Cardiac muscle cell (in vitro differentiated cells and primary cell): ENCODE data around the gene FRY. TPM values are rescaled to one million over a fixed set of nuclear protein-coding genes. Genes with fewer than 3 reads are reported as not detected.
A peak's percentile ranks its signal among the peaks of the same experiment; 100 is the strongest.

Source experiments
- DNase-seq, 2 donors: peaks; one replicate each; pipeline versions ENCODE4 v3.0.0 to v3.0.0-alpha.2; 2010 to 2017; ENCODE audit warnings: low read depth in 1 of 2, low spot score in 1 of 2
- H3K27ac ChIP-seq: fragments of 200-600 bp; sonication (generic); 2 replicates; pipeline ENCODE4 v1.5.1; 2016
- H3K27me3 ChIP-seq: fragments of 200-600 bp; sonication (generic); 2 replicates; pipeline ENCODE4 v1.6.0; 2016; ENCODE audit warnings: control low read depth
- H3K36me3 ChIP-seq: fragments of 200-600 bp; sonication (generic); 2 replicates; pipeline ENCODE4 v1.5.1; 2016; ENCODE audit warnings: control low read depth
- H3K4me1 ChIP-seq: fragments of 200-600 bp; sonication (generic); 2 replicates; pipeline ENCODE4 v1.8.1; 2017; ENCODE audit warnings: low read depth, mild to moderate bottlenecking, mixed run types
- H3K4me3 ChIP-seq: fragments of 200-600 bp; sonication (generic); 2 replicates; pipeline ENCODE4 v1.5.1; 2016; ENCODE audit warnings: mild to moderate bottlenecking
- H3K9me3 ChIP-seq: fragments of 200-600 bp; sonication (generic); 2 replicates; pipeline ENCODE4 v1.5.1; 2017; ENCODE audit warnings: low read depth, mild to moderate bottlenecking, control low read depth
- polyA plus RNA-seq: library from polyadenylated mRNA; unstranded; fragments of >200 nt; fragmentation: Nextera tagmentation; extraction: Ambion mirVana; gene quantifications from 2 replicates; pipeline ENCODE4 v1.2.1, GENCODE V29; 2016
- total RNA-seq: library from RNA; depleted of rRNA; stranded (reverse); fragments of >200 nt; gene quantifications from 2 replicates; pipeline ENCODE4 v1.2.3, GENCODE V29; 2016
- TF ChIP-seq, protein P1 (sequence below): IDR thresholded peaks from 2 replicates; pipeline ENCODE4 v1.5.1; 2012; ENCODE audit warnings: low read depth, mild to moderate bottlenecking, low read length

FRY gene
- total and polyA plus RNA-seq, 2 experiments from 2014 or later = 2.4 to 13.2 TPM

DNA sequence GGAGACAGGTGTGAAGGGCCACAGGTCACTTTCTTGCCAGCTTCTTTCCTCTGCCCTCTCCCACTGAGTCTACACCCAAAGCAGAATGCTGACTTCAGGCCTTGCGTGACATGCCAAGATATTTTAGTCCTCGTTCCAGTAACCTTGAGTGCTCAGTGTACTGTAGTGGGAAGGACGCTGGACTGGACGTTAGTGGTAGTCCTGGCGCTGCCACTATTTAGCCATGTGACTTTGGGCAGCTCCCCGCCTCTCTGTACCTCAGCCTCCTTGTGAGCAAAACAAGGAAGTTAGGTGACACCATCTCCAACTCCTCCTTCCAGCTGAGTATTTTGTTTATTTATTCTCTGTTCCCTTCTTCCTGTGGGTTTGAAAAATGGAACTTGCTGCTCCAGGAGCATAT lies 86.1 kb downstream of the FRY start:
- no peaks in the 10 kb centered on the region for H3K9me3 ChIP-seq
- TF ChIP-seq, protein P1, sequence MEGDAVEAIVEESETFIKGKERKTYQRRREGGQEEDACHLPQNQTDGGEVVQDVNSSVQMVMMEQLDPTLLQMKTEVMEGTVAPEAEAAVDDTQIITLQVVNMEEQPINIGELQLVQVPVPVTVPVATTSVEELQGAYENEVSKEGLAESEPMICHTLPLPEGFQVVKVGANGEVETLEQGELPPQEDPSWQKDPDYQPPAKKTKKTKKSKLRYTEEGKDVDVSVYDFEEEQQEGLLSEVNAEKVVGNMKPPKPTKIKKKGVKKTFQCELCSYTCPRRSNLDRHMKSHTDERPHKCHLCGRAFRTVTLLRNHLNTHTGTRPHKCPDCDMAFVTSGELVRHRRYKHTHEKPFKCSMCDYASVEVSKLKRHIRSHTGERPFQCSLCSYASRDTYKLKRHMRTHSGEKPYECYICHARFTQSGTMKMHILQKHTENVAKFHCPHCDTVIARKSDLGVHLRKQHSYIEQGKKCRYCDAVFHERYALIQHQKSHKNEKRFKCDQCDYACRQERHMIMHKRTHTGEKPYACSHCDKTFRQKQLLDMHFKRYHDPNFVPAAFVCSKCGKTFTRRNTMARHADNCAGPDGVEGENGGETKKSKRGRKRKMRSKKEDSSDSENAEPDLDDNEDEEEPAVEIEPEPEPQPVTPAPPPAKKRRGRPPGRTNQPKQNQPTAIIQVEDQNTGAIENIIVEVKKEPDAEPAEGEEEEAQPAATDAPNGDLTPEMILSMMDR = no peak
- no peak overlapping the region for H3K27ac ChIP-seq

DNA sequence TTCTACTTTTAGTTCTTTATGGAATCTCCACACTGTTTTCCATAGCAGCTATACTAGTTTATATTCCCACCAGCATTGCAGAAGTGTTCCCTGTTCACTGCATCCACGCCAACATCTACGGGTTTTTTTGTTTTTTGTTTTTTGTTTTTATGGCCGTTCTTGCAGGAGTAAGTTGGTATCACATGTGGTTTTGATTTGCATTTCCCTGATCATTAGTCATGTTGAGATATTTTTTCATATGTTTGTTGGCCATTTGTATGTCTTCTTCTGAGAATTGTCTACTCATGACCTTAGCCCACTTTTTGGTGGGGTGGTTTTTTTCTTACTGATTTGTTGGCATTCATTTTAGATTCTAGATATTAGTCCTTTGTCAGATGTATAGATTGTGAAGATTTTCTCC lies 89.7 kb downstream of the FRY start:
- TF ChIP-seq, protein P1 = no peak
- no peaks in the 10 kb centered on the region for H3K36me3 ChIP-seq
- H3K4me3 ChIP-seq = no peak overlapping the region
- H3K27me3 ChIP-seq = no peaks in the 10 kb centered on the region
- no peak overlapping the region for H3K27ac ChIP-seq
- H3K9me3 ChIP-seq = no peaks in the 10 kb centered on the region
- H3K4me1 ChIP-seq = no peaks in the 10 kb centered on the region
- DNase-seq = no peak

More for the DNA sequence above, 86.1 kb downstream of the FRY start:
- Histone ChIP-seq H3K4me3 (no peak overlapping the region), H3K4me1 (no peaks in the 10 kb centered on the region), H3K36me3 (no peaks in the 10 kb centered on the region), H3K27me3 (no peaks in the 10 kb centered on the region)
- DNase-seq = no peak

DNA sequence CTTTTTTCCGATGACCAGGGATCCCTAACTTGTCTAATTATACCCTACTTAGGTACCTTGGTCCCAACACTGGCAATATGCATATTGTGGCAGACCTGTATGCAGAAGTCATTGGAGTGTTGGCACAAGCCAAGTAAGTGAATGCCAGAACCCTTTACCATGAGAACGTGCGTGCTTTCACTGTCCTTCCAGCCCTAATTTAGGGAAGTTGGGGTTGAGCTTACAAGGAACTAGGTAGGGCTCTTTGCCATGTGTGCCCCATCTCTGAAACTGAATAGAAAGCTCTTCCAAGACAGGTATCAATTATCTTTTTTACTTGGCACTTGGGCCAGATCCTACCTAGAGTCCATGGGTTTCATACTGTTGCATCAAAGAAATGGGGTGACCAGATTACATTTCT lies 93.2 kb downstream of the FRY start:
- no peaks in the 10 kb centered on the region for H3K9me3 ChIP-seq
- H3K4me3 ChIP-seq = no peak overlapping the region
- H3K27ac ChIP-seq = no peak overlapping the region
- no peaks in the 10 kb centered on the region for H3K27me3 ChIP-seq
- no peak for DNase-seq
- no peaks in the 10 kb centered on the region for H3K4me1 ChIP-seq
- TF ChIP-seq, protein P1 = no peak
- no peaks in the 10 kb centered on the region for H3K36me3 ChIP-seq

DNA sequence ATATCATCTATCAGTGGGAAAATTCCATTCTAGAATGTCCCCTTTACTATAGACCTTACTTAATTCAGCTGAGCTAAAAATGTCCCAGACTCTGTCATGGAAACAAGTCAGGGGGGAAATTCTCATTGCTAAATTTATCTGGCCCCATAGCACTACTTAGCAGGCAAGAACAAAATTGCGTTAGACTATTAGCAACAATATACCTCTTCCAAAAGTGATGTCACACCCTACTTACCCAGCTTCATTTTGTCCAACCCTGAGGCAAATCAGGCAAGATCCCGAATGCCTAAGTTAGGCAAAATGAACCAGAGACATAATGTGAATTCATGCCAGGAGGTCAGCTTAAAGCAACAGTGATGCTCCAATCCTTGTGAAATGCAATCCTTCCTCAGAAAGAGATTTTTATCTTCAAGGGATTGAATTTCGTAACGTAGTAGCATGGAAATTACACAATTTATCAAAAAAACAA lies 93.7 kb downstream of the FRY start:
- Histone ChIP-seq H3K9me3 (no peaks in the 10 kb centered on the region), H3K36me3 (no peaks in the 10 kb centered on the region), H3K27me3 (no peaks in the 10 kb centered on the region), H3K27ac (no peak overlapping the region), H3K4me3 (no peak overlapping the region), H3K4me1 (no peaks in the 10 kb centered on the region)
- peak in 1 of 2 donors; percentile 71 for DNase-seq
- TF ChIP-seq, protein P1 = no peak

DNA sequence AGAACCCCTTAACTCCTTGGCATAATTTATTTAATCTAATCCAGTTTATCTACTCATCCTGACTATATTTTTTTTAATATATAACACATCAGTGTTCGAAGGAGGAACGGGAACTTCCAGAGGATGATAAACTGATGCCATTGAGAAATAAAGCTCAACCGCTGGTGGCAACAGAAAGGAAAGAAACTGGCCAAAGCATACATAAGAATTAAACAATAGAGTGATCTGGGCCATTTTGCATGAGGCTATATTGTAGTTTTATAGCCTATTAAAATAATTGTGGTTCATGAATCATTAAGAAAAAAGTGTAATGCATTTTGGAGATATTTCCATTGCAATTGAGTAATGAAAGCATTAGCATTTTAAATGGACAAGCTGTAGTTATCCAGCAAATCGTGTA lies 94.2 kb downstream of the FRY start:
- H3K27ac ChIP-seq = no peak overlapping the region
- TF ChIP-seq, protein P1 = no peak
- no peaks in the 10 kb centered on the region for H3K36me3 ChIP-seq
- no peaks in the 10 kb centered on the region for H3K27me3 ChIP-seq
- H3K4me3 ChIP-seq = no peak overlapping the region
- H3K9me3 ChIP-seq = no peaks in the 10 kb centered on the region
- DNase-seq = peak in 1 of 2 donors; percentile 33
- no peaks in the 10 kb centered on the region for H3K4me1 ChIP-seq

DNA sequence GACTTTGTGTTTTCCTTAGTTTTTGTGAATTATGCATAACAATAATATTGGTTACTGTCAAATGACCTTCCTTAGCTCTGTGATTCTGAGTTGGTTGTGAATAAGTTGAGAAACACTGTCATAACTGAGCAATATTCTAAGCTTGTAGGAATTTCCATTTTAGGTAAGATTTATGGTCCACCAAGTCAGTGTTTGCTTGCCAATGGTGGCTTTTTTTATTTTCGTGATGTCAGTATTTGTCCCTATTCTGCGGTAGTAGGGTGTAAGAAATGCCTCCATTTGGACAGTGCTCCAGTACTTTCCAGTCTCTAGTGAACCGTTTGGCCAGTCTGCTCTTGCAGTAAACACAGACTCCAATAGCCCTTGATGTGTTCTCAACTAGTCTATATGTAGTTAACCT lies 94.7 kb downstream of the FRY start:
- H3K27ac ChIP-seq = no peak overlapping the region

More for the DNA sequence above, 94.7 kb downstream of the FRY start:
- no peaks in the 10 kb centered on the region for H3K36me3 ChIP-seq
- H3K9me3 ChIP-seq = no peaks in the 10 kb centered on the region
- H3K27me3 ChIP-seq = no peaks in the 10 kb centered on the region
- H3K4me1 ChIP-seq = no peaks in the 10 kb centered on the region
- TF ChIP-seq, protein P1 = no peak
- no peak overlapping the region for H3K4me3 ChIP-seq
- no peak for DNase-seq
